HL-60/S4 treated with phorbol 12-myristate 13-acetate at 8.2 ng/mL for 4 days and 3 days (cell line): ENCODE data around the gene TRIM9.

Experiments
- in situ Hi-C: fragments of 300-500 bp; cut with MboI; formaldehyde crosslinking; loops from 2 replicates; pipeline ENCODE4 v1.15.0; 2022; ENCODE audit warnings: low sequenced_read_pairs

Gene TRIM9

DNA sequence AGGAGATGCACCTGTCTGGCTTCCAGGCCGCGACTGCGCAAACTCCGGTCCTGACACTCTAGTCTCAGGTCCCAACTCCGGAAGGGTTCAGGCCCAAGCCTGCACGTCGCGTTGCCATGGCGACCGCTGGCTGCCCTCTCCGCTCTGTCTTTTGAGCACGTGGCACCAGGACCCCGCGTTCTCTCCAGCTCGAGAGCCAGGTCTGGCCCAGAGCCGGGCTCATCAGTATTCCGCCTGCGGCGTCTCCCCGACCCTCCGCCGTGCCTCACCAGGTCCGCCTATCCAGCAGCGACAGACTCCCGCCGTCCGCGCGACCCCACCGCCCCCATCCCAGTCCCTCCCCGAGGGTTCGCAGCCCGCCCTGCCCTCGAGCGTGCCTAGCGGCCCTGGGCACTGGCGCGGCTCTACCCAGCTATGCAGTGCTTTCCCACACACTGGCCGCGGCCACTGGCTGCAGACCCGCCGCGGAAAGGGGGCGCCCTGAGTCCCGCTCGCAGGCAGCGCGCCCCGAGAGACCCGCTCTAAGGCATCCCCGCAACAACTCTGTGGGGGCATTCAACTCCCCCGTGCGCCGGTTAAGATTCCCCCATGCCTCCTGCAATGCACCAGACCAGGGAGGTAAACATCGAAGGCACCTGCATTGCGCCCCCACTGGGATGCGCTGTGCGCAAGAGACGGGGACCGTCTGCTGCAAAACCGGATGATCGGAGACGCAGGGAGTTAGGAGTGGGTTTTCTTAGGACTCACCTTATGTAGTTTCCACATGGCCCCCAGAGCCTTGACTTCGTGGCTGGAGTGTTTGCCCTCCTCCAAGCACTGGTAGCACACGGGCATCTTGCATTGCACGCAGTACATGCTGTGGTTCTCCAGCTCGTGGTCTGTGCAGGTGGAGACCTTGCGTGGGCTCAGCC is 1.3 kb downstream of the TRIM9 start:
- in situ Hi-C loops: no loop called here

DNA sequence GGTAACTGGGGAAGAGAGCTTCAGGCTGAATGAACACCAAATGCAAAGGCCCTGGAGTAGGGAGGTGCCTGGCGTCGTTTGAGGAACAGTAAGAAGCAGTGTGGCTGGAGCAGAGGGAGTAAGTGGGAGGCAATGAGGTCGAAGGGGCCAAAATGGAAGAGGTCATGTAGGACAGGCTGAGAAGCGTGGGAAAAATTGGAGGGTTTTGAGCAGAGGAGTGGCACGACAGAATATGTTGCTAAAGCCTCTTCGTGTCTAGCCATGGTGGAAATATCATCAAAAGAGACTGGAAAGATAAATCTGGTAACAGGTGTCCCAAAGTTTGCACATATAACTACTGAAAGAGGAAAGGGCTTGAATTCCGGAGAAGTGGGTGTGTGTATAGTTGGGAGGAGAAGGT is 1.9 kb downstream of the TRIM9 start:
- in situ Hi-C loops: no loop called here

DNA sequence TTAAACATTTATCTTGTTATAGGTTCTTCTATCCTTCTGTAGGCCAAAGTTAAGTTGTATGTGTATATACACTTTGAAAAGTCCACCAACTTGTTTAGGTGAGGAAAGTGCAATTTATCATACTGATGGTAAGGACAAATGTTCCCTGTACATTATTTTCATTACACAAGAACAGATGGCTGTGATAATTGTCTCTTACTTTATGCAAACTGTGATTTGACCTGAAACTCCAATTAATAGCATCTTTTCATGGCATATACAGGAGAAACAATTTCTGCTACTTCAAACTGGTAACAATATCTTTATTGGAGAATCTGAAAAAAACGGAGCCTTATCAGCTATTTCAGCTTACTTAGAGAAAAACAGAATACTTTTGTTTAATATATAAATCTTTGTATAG is 5.6 kb downstream of the TRIM9 start:
- in situ Hi-C loops: no loop called here

DNA sequence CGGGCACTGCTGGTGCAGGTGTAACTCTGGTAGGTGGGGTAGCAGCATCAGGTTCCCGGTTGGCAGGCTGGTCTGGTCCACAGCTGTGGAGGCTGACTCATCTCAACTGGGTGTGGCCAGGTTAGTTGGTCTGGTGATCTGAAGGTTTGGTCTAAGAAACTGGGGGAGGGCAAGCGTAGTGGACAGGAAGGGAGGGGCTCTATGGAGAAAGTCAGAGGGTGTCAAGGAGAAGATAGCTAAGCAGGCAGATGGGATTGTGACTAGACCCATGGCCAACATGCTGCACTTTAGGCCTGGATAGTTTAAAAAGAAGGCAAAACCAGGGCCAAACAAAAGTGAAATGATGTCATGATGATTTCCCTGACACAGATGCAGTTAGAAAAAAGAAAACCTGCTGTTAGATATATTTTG is 7.9 kb downstream of the TRIM9 start:
- in situ Hi-C loops: no loop called here

DNA sequence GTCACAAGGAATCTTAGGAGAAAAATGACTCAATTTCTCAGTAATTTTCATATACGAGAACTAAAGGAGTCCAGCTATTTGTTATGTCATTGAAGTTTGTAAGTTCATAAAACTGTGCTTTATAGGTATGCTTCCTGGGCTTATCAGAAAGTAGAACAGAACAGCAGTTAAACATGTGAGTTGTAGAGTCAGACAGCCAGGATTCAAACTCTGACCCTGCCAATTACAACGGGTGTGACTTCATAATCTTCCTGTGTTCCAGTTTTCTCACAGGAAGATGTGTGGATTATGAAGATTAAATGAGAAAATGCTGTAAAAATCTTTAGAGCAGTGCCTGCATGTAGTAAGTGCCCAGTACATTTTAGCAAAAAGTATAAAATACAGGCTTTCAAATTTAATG is 8.9 kb downstream of the TRIM9 start:
- in situ Hi-C loops: no loop called here

DNA sequence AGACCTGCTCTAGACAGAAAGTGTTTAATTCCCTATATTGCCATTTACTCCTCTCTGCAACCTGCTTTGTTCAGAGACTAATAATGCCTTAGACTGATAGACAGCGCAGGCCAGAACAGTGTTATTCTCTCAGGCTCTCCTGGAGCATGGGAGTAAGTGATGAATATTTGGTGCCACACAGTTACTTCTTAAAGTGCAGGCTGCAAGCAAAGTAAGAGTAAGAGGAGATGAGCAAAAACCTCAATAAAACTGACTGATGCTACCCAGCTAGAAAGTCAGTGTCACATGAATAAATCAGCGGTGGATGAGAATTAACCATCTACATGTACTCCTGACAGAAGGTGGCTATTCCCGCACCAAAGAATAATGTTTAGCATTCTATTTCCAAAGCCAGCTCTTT is 9.9 kb downstream of the TRIM9 start:
- in situ Hi-C loops: no loop called here

DNA sequence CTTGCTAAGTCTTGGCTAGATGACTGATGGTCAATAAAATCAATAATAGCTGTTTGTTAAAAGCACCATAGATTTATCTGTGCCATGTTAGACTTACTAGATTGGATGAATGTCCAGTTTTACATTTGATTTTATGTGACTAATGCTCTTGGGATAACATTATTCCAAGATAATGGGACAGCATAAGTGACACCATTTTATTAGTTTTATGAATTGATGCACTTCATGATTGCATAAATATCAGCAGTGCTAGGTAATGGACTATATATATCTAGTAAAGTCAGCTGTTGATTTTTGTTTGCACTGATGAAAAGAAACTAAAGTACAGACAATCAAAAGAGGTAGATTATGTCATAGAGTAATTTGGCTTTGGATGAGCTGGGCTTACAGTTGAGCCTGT is 10.4 kb downstream of the TRIM9 start:
- in situ Hi-C loops: no loop called here

DNA sequence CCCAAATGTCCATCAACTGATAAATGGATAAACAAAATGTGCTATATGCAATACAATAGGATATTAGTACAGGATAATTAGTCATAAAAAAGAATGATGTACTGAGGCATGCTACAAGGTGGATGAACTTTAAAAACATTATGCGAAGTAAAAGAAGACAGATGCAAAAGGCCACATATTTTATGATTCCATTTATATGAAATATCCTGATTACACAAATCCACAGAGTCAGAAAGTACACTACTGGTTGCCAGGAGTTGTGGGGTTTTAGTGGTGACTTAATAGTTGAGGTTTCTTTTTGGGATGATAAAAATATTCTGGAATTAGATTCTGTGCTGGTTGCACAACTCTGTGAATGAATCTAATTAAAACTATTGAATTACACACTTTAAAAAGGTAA is 12.6 kb downstream of the TRIM9 start:
- in situ Hi-C loops: no loop called here

DNA sequence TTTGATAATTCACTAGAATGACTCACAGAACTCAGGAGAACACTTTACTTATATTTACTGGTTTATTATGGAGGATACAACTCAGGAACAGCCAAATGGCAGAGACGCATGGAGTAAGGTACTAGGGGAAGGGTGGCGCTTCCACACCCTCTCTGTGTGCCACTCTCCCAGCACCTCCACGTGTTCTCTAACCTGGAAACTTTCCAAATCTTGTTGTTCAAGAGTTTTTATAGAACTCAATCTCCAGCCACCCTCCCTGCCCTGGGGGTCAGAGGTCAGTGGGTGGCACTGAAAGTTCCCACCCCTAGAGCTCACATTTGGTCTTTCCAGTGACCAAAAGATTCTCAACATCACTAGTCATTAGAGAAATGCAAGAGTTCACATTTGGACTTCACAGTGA is 13.2 kb downstream of the TRIM9 start:
- in situ Hi-C loops: no loop called here

DNA sequence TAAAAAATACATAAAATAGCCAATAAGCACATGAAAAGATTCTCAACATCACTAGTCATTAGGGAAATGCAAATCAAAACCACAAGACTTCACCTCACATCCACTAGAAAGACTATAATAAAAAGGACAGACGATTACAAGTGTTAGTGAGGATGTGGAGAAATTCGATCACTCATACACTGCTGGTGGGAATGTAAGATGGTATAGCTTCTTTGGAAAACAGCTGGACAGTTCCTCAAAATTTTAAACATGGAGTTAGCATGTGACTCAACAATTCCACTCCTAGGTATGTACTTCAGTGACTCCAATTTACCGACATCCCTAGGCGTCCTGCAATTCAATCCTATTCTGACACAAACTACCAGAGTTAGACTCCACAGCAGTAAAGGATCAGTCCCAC is 13.7 kb downstream of the TRIM9 start:
- in situ Hi-C loops: no loop called here

DNA sequence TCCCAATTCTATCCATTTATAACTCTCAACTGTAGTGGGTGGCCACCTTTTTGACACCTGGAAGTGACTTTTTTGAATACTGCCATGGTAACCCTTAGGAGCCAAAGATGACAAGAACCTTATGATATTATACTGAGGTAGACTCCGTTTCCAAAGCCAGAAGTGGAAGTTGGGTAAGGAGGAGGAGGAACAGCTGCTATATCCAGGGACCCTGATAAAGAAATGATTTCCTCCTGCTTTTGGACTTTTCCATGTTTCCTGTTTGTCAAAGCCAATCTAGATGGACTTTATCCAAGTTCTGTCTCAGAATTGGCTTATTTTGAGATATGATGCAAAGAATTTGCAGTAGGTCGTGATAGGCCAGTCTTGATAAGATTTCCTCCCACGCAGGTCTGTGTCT is 14.3 kb downstream of the TRIM9 start:
- in situ Hi-C loops: no loop called here

DNA sequence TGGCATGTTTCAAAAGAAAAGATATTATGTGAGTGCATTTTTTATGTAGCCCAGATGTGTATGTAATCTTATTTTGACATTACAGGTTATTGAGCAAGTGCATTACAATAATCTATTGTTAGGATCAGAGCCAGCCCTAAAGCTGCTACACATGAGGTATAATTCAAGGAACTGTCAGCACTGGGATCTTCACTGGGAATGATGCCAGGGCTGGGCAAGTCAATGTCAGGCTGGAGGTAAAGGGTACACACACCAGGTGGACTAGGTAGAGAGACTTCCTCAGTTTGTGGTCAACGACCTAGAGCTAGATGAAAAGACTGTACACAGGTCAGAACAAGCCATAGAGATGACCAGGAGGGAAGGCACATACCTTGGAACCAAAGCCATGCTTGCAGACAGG is 15.4 kb downstream of the TRIM9 start:
- in situ Hi-C loops: no loop called here

DNA sequence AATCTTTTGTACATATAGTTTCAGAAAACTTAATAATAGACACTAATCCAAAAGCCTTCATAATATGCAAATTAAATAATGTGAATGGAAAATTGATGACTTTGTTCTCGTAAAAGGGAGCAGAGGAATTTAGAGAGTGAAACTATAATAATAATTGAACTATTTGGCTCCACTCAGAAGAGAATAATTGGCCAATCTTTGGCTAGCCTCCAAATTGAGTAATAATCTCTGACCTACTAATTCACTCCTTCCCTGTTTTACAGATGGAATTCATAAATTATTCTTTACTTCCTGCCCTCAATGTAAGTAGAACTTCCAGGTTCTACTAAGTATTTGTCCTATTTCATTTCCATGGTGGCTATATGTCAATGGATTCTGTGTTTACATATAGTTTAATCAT is 15.8 kb downstream of the TRIM9 start:
- in situ Hi-C loops: no loop called here

DNA sequence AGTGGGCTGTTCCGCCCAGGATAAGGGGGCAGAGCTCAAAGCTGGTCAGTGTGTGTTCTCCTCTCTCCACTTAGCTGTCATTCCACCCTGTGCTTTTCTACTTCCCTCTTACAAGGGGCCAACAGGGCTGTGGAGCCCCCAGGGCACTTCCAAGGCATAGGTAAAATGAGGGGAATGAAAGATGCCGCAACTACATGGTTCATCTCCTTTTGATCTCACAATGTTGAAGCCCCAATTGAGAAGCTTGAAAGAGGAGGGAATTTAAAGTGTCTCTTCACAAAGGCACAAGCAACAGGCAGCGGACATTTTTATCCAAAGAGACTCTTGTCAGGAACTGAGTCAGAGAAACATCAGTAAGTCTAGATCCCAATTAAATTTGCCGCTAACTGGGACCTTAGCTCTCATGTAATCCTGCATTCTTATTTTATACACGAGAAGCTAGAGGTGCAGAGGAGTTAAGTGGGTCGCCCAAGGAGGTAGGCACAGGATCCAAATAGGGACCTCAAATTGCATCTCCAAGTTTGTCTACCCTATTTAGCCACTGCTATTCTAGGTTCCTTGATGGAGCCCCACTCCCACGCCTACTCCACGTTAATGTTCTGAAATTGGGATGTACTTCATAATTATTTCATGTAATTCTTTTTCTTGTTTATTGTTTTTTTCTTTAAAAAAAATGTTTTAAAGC is 20.1 kb downstream of the TRIM9 start:
- in situ Hi-C loops: no loop called here

DNA sequence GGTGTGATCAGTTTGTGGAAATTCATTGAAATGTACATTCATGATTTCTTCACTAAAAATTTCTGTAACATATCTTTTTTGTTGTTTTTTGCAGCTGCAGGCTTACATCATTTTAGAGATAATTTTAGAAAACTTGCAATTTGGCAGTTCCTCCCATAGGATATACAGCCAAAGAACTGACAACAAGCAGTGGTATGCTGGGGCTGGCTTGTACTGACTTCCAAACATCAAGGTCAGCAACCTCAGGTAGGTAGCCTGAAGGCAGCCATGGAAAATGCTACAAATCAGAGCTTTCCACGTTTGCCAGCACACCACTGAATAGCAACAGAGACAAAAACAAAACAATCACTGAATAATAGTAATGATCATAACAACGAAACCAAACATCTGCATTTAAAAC is 21.2 kb downstream of the TRIM9 start:
- in situ Hi-C loops: no loop called here

DNA sequence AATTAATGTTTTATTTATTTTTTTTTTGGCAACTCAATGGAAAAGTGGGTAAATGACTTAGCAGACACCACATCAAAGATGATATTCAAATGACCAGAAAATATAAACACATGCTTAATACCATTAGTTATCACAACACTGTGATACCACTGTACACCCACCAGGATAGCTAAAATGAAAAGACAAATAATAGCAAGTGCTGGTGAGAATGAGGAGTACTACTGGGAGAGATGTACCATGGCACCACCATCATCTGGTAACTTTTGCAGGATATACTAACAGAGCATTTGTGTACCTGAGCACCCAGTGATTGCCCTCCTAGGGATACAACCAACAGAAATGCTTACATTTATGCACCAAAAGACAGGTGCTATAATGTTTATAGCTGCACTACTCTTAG is 21.9 kb downstream of the TRIM9 start:
- in situ Hi-C loops: no loop called here

DNA sequence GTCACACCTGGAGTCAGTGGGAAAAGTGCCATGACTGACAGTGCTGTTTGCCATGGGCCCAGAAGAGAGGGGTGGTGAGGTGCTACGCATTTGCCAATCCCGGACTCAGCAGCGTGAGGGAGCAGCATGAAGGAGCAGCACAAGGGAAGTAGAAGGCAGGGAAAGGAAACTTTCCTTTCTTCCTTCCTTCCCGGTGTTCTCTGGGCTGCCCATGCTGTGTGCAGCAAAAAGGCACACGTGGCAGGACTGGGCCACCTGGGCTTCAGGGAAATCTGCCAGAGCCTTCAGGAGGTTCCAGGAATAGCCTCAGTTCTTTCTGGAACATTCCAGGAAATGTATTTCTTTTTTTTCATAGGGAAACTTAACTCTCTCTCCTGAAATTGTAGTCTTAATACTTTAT is 23.0 kb downstream of the TRIM9 start:
- in situ Hi-C loops: no loop called here

DNA sequence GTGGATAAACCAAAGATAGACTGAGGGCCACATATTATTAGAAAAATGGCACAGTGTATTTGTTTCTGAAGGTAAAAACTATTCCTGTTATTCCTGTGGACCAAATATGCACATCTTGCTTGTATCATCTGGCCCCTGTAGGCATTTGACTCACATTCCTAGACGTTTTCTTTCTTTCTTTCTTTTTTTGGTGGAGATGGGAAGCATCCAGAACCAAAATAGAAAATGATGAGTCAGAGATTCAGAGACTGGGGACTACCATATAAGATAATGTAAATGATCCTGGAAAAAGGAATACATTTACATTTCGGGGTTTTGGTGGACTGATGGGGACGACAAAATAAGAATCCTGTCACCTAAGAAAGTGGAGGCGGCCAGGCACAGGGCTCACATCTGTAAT is 24.2 kb downstream of the TRIM9 start:
- in situ Hi-C loops: no loop called here

DNA sequence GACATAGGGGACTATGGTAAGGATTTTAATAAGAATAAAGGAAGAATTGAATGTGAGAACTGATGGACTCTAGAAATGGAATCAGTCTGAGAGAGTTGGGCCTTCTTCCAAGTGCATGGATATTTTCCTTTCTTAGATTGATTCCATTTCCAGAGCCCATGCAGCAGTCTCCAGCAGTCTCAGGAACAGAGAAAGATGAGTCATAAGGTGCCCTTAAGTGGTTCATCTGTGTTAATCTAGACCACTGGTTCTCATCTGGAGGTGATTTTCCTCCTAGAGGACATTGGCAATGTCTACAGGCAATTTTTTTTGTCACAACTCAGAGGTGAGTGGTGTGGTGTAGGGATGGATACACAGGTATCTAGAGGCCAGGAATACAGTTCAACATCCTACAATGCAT is 25.9 kb downstream of the TRIM9 start:
- in situ Hi-C loops: no loop called here

DNA sequence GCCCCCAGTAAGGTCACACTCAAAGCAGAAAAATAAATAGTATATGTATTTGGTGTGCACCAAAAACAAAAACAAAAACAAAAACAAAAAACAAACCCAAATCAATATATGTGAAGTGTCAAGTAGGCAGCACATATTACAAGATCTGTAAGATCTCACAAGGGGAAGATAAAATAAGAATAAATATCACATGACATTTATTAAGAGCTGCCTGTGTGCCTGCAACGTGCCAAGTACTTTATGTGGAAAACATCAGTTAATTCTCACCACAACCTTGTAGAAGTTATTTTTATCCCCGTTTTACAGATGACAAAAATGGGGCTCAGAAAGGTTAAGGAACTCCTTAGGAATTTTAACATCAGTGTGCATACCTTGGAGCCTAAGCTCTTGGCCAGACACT is 26.6 kb downstream of the TRIM9 start:
- in situ Hi-C loops: no loop called here

DNA sequence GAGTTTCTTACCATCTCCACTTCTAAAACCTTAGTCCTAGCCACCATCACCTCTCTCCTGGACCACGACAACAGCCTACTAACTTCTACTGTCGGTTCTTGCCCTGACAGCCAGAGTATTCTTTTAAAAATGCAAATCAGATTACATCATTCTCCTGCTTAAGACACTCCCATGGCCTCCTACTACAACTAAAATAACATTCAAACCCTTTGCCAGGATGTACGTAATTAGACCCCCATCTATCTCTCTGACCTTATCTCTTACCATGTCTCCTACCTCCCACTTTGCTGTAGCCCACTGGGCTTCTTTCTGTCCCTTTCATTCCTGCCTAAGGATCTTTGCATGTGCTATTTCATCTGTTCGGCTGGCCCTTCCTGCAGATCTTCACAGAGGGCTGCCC is 27.6 kb downstream of the TRIM9 start:
- in situ Hi-C loops: no loop called here

DNA sequence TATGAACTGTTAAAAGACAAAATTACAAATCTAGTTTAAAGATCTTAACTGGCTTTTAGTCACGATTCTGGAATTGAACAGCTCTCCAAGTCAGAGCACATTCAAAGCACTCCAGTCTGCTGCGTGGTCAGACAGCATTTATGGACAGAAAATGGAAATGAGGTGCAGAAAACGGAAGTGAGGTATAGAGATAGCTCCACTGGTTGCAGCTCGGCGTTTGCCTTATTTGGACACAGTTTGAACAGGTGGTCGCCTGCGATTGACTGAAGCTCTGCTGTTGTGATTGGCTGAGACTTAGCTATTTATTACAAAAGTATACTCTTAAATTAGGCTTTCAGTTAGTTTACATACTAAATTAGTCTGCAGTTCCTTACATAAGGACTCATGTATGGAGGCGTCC is 28.3 kb downstream of the TRIM9 start:
- in situ Hi-C loops: no loop called here

DNA sequence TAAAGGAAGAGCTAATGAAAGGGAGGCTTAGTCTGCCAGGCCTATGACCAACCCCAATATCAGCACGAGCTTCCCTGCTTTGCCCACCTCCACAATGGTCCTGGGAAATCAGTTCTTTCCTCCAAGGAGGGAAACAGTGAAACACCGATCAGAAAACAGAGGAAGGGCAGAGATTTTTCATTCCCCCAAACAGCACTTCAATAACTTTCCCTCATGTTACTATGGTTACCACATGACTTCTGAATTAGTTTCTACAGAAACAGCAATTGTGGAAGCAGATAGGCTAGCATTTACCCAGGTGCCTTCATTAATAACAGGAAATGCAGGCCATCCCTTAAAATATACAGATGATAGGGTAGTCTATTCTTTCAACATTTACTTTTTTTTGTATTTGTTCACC is 35.9 kb downstream of the TRIM9 start:
- in situ Hi-C loops: no loop called here
